Measurements from ENCODE around the gene ABCC4.

DNA sequence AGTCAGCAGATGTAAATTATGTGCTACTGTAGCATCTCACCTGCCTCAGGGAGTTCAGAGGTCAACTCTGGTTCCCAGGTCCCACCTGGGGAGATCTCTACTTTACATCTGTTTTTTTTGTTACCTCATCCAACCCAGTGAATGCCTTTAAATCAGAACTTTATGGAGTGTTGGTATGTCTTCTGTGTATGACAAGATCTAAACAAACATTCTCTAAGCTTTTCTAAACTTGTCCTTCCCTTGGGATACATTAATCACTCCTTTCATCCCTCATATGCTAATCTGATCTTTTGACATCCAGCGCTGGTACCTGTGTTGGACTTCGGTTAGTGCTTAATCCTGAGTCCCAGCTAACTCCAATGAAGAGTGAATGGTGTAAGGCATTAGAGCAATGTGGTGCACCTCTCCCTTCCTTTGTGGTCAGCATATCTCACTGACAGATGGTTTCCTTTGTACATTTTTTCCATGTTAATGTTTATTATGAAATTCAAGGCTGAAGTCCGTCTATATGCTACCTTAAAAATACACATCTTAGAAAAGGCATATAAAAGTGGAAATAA, 213.4 kb downstream of the ABCC4 start:
- TF ChIP-seq, protein P1, sequence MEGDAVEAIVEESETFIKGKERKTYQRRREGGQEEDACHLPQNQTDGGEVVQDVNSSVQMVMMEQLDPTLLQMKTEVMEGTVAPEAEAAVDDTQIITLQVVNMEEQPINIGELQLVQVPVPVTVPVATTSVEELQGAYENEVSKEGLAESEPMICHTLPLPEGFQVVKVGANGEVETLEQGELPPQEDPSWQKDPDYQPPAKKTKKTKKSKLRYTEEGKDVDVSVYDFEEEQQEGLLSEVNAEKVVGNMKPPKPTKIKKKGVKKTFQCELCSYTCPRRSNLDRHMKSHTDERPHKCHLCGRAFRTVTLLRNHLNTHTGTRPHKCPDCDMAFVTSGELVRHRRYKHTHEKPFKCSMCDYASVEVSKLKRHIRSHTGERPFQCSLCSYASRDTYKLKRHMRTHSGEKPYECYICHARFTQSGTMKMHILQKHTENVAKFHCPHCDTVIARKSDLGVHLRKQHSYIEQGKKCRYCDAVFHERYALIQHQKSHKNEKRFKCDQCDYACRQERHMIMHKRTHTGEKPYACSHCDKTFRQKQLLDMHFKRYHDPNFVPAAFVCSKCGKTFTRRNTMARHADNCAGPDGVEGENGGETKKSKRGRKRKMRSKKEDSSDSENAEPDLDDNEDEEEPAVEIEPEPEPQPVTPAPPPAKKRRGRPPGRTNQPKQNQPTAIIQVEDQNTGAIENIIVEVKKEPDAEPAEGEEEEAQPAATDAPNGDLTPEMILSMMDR (conservative IDR thresholded peaks at IDR 0.05 in 1 of 2, IDR thresholded peaks at IDR 0.05 in 1 of 2; ENCODE audit: low read depth in 1 of 2, low read length in 2 of 2) = no peak
- no peak for TF ChIP-seq EZH2 (IDR thresholded peaks at IDR 0.05; ENCODE audit: low read length, missing control alignments)
